B cell (primary cell): ENCODE results near the gene L3MBTL3. TPM values are rescaled to one million over a fixed set of nuclear protein-coding genes. Genes with fewer than 3 reads are reported as not detected.

Source experiments
- ATAC-seq: fragments of 200-7000 bp; cut with Tn5 transposase; one replicate; pipeline ENCODE4 v1.10.0; 2021; ENCODE audit warnings: low read depth, mild to moderate bottlenecking, moderate number of reproducible peaks, moderate library complexity
- CTCF ChIA-PET: fragments of 350-600 bp; sonication (Branson Sonifier 250); formaldehyde crosslinking; loops from one replicate; lab custom pipeline; 2021; ENCODE audit warnings: antibody characterized with exemption, inconsistent platforms; lab: Charles Lee
- POLR2A ChIA-PET: fragments of 350-600 bp; sonication (Branson Sonifier 250); formaldehyde crosslinking; loops from one replicate; lab custom pipeline; 2021; ENCODE audit warnings: antibody characterized with exemption; lab: Charles Lee
- DNase-seq: peaks from one replicate; pipeline ENCODE4 v3.0.0; 2013
- H2AFZ ChIP-seq: 2 replicates; pipeline ENCODE4 v1.6.1; 2012; ENCODE audit warnings: mild to moderate bottlenecking, low read depth, low read length; ENCODE audit not compliant: insufficient read depth, poor library complexity, severe bottlenecking
- H3K27ac ChIP-seq, 2 donors: 1 replicate in 1 of 2; 2 replicates in 1 of 2; pipeline ENCODE4 v1.5.1; 2012 to 2013; ENCODE audit warnings: low read length in 2 of 2, mild to moderate bottlenecking in 2 of 2, moderate library complexity in 1 of 2
- H3K27me3 ChIP-seq, 4 experiments: fragments of 200-600 bp in 1 of 4; sonication (generic) in 1 of 4; replicated peaks in 1 of 4; 1 replicate in 2 of 4; 2 replicates in 2 of 4; pipeline versions ENCODE4 v1.6.1 to v1.7.0; 2013 to 2016; ENCODE audit warnings: low read length in 3 of 4, mild to moderate bottlenecking in 2 of 4, mixed read lengths in 1 of 4, moderate library complexity in 1 of 4; ENCODE audit not compliant: insufficient read depth in 4 of 4, control insufficient read depth in 3 of 4; ENCODE audit errors: control extremely low read depth in 1 of 4
- H3K36me3 ChIP-seq, 2 experiments: replicated peaks in 1 of 2; 1 replicate in 1 of 2; 2 replicates in 1 of 2; pipeline versions ENCODE4 v1.6.1 to v1.7.1; 2013; ENCODE audit warnings: low read length in 1 of 2; ENCODE audit not compliant: insufficient read depth in 2 of 2, control insufficient read depth in 1 of 2; ENCODE audit errors: control extremely low read depth in 1 of 2, extremely low read depth in 1 of 2
- H3K4me1 ChIP-seq, 2 donors: fragments of 200-600 bp in 1 of 2; sonication (generic) in 1 of 2; 1 replicate in 1 of 2; 2 replicates in 1 of 2; pipeline versions ENCODE4 v1.5.1 to v1.6.1; 2013 to 2017; ENCODE audit warnings: low read length in 2 of 2; ENCODE audit not compliant: control insufficient read depth in 2 of 2, insufficient read depth in 2 of 2
- H3K4me2 ChIP-seq: replicated peaks from 2 replicates; pipeline ENCODE3; 2012; ENCODE audit warnings: mild to moderate bottlenecking, low read depth, low read length; ENCODE audit not compliant: poor library complexity, severe bottlenecking
- H3K4me3 ChIP-seq, 5 experiments: fragments of 200-600 bp in 1 of 5; sonication (generic) in 1 of 5; 1 replicate in 3 of 5; 2 replicates in 2 of 5; pipeline versions ENCODE4 v1.5.1 to v1.7.0; 2011 to 2016; ENCODE audit warnings: low read length in 4 of 5, mild to moderate bottlenecking in 4 of 5, low read depth in 2 of 5, control low read depth in 1 of 5, moderate library complexity in 1 of 5; ENCODE audit not compliant: insufficient read depth in 1 of 5; ENCODE audit errors: control extremely low read depth in 1 of 5, extremely low read depth in 1 of 5
- H3K79me2 ChIP-seq: fragments of 200-600 bp; sonication (generic); one replicate; pipeline ENCODE4 v1.6.0; 2016; ENCODE audit warnings: low read length; ENCODE audit not compliant: control insufficient read depth, insufficient read depth
- H3K9ac ChIP-seq: fragments of 200-600 bp; sonication (generic); 2 replicates; pipeline ENCODE4 v1.6.1; 2017; ENCODE audit warnings: mild to moderate bottlenecking, low read length, moderate library complexity
- H3K9me3 ChIP-seq, 3 donors: one replicate each; pipeline versions ENCODE4 v1.6.1 to v1.7.1; 2013; ENCODE audit warnings: low read length in 2 of 3; ENCODE audit not compliant: control insufficient read depth in 2 of 3, insufficient read depth in 1 of 3; ENCODE audit errors: control extremely low read depth in 1 of 3
- H4K20me1 ChIP-seq: 2 replicates; pipeline ENCODE4 v1.6.0; 2012; ENCODE audit warnings: mild to moderate bottlenecking, low read length; ENCODE audit not compliant: insufficient read depth, control insufficient read depth, poor library complexity, severe bottlenecking
- H3K27ac Mint-ChIP-seq: one replicate; pipeline ENCODE4 v1.8.0; 2021; ENCODE audit warnings: mixed read lengths
- H3K27me3 Mint-ChIP-seq: one replicate; pipeline ENCODE4 v1.8.0; 2021; ENCODE audit warnings: mixed read lengths
- H3K4me1 Mint-ChIP-seq: one replicate; pipeline ENCODE4 v1.8.0; 2021; ENCODE audit warnings: mixed read lengths
- H3K4me3 Mint-ChIP-seq: one replicate; pipeline ENCODE4 v1.8.0; 2021; ENCODE audit warnings: mixed read lengths
- H3K9me3 Mint-ChIP-seq: one replicate; pipeline ENCODE4 v1.8.0; 2022; ENCODE audit warnings: mixed read lengths; ENCODE audit not compliant: insufficient read depth
- CTCF ChIP-seq: fragments of 200-600 bp; IDR thresholded peaks from one replicate; pipeline ENCODE4 v1.8.0; 2022; ENCODE audit warnings: antibody characterized with exemption, mild to moderate bottlenecking
- EZH2 ChIP-seq: IDR thresholded peaks from 2 replicates; pipeline ENCODE4 v1.6.1; 2012; ENCODE audit warnings: borderline replicate concordance, low read depth, mild to moderate bottlenecking, moderate library complexity, low read length; ENCODE audit not compliant: insufficient read depth, poor library complexity, severe bottlenecking
- WGBS: methylation state at CpG from one replicate; pipeline ENCODE4 v1.1.5; 2013; ENCODE audit warnings: missing lambda C conversion rate; ENCODE audit not compliant: insufficient coverage; 5-methylcytosine and 5-hydroxymethylcytosine counted together
- intact Hi-C: fragments of 100-400 bp; cut with micrococcal nuclease; formaldehyde crosslinking; loops from one replicate; pipeline ENCODE4 v1.10.0; 2022
- polyA plus RNA-seq: library from polyadenylated mRNA; depleted of rRNA; stranded (reverse); fragments of >200 nt; gene quantifications from 2 replicates; pipeline ENCODE4 v1.2.3, GENCODE V29; 2012
- total RNA-seq, 2 donors: library from RNA; stranded (reverse); fragments of 120-200 nt in 1 of 2; gene quantifications; 1 replicate in 1 of 2; 2 replicates in 1 of 2; pipeline versions ENCODE4 v1.2.3 to v1.2.4, GENCODE V29; 2013 to 2022

L3MBTL3 gene
- total and polyA plus RNA-seq, 2 donors (not counting 1 experiment from before 2014, with no cell fraction given): 28.0 to 46.4 TPM

GRCh38 chr6:130113201-130113710, 94.9 kb downstream of the L3MBTL3 start:
- peaks cover 7% of the 10 kb centered on the region for H3K9me3 Mint-ChIP-seq
- no peak overlapping the region for H3K4me3 ChIP-seq

More at GRCh38 chr6:130113201-130113710, 94.9 kb downstream of the L3MBTL3 start:
- no CpG with 5 or more reads among the region's 2 CpGs for WGBS
- Histone ChIP-seq H3K9ac (no peak overlapping the region), H3K4me2 (no peak overlapping the region), H3K36me3 (peaks cover 2 to 12% of the 10 kb centered on the region in 2 experiments), H3K79me2 (peaks cover 14% of the 10 kb centered on the region), H4K20me1 (no peaks in the 10 kb centered on the region), H3K9me3 (peaks cover 0 to 2% (median 0%) of the 10 kb centered on the region in 3 donors), H3K4me1 (peaks cover 47 to 48% of the 10 kb centered on the region in 2 donors), H2AFZ (no peak overlapping the region), H3K27me3 (no peaks in the 10 kb centered on the region), H3K27ac (peak overlapping the region; percentile 88 to 91)
- ChIA-PET POLR2A (no interaction called here), CTCF (interaction anchor here (1.3 kb wide), 1 partner anchor 11 kb away, joined by 3 read pairs; no protein-coding TSS in a partner anchor)
- Mint-ChIP-seq H3K4me1 (peaks cover 81% of the 10 kb centered on the region), H3K4me3 (no peak overlapping the region), H3K27ac (peak overlapping the region; percentile 94), H3K27me3 (no peaks in the 10 kb centered on the region)
- TF ChIP-seq CTCF (no peak), EZH2 (no peak)
- ATAC-seq (no peak), DNase-seq (no peak)
- intact Hi-C loops: no loop called here
